GM12878 (cell line): ENCODE data around the gene CDC42EP1. TPM values are rescaled to one million over a fixed set of nuclear protein-coding genes. Genes with fewer than 3 reads are reported as not detected.

ENCODE experiments used
- ATAC-seq: fragments of 200-7000 bp; cut with Tn5 transposase; 3 replicates; pipeline ENCODE4 v1.9.1; 2020; ENCODE audit warnings: mild to moderate bottlenecking, moderate library complexity
- BruUV-seq: library from RNA; stranded (reverse); fragments of 400-500 nt; replicated peaks from 2 replicates; lab custom pipeline; 2021; lab: Mats Ljungman, UMichigan
- CTCF ChIA-PET: fragments of 300-600 bp; sonication (Branson Sonifier 250); formaldehyde crosslinking; extraction: SDS; loops from one replicate; lab custom pipeline; 2021; ENCODE audit warnings: inconsistent platforms; lab: Yijun Ruan, JAX
- POLR2A ChIA-PET: fragments of 350-600 bp; formaldehyde crosslinking; extraction: SDS; loops from one replicate; lab custom pipeline; 2021; ENCODE audit warnings: inconsistent platforms; lab: Charles Lee
- RAD21 ChIA-PET: fragments of 300-600 bp; sonication (Branson Sonifier 250); formaldehyde crosslinking; loops from one replicate; lab custom pipeline; 2023; ENCODE audit warnings: antibody characterized with exemption; ENCODE audit not compliant: unreplicated experiment; lab: Charles Lee
- SMC1A ChIA-PET: fragments of 300-600 bp; sonication (Branson Sonifier 250); formaldehyde crosslinking; loops from one replicate; lab custom pipeline; 2023; ENCODE audit not compliant: unreplicated experiment, uncharacterized antibody; lab: Charles Lee
- DNase-seq: peaks from one replicate; pipeline ENCODE4 v3.0.0-alpha.2; 2011; ENCODE audit warnings: low read depth, low spot score
- FAIRE-seq: peaks from 3 replicates; lab custom pipeline; 2011; peaks lifted over from hg19 to GRCh38; lab: Jason Lieb, UNC
- H2AFZ ChIP-seq: 2 replicates; pipeline ENCODE4 v1.6.0; 2011; ENCODE audit warnings: low read depth, low read length, control low read depth; ENCODE audit not compliant: control insufficient read depth
- H3K27ac ChIP-seq: 2 replicates; pipeline ENCODE4 v1.5.1; 2011; ENCODE audit warnings: control low read depth; ENCODE audit not compliant: control insufficient read depth, insufficient read depth
- H3K27me3 ChIP-seq, 2 experiments: replicated peaks in 1 of 2; 2 replicates each; pipeline versions ENCODE4 v1.6.0 to v1.6.1; 2011; ENCODE audit warnings: low read length in 1 of 2; ENCODE audit not compliant: control insufficient read depth in 2 of 2, insufficient read depth in 2 of 2
- H3K36me3 ChIP-seq, 2 experiments: 2 replicates each; pipeline ENCODE4 v1.5.1; 2011; ENCODE audit warnings: low read length in 1 of 2; ENCODE audit not compliant: control insufficient read depth in 2 of 2, insufficient read depth in 2 of 2
- H3K4me1 ChIP-seq: 2 replicates; pipeline ENCODE4 v1.6.1; 2011; ENCODE audit warnings: mild to moderate bottlenecking, low read length, moderate library complexity, mixed read lengths; ENCODE audit not compliant: control insufficient read depth, insufficient read depth
- H3K4me2 ChIP-seq: 2 replicates; pipeline ENCODE4 v1.6.0; 2011; ENCODE audit warnings: control low read depth; ENCODE audit not compliant: control insufficient read depth, insufficient read depth
- H3K4me3 ChIP-seq: fragments of 200-600 bp; sonication (generic); 2 replicates; pipeline ENCODE4 v1.5.1; 2016
- H3K79me2 ChIP-seq: 2 replicates; pipeline ENCODE4 v1.6.0; 2011; ENCODE audit warnings: low read length; ENCODE audit not compliant: control insufficient read depth, insufficient read depth
- H3K9ac ChIP-seq: 2 replicates; pipeline ENCODE4 v1.8.0; 2011; ENCODE audit warnings: low read length, control low read depth, mixed read lengths; ENCODE audit not compliant: control insufficient read depth, insufficient read depth
- H3K9me3 ChIP-seq: replicated peaks from 3 replicates; pipeline ENCODE4 v1.5.1; 2011; ENCODE audit warnings: mild to moderate bottlenecking, low read length; ENCODE audit not compliant: control insufficient read depth, insufficient read depth
- H4K20me1 ChIP-seq: 2 replicates; pipeline ENCODE4 v1.6.0; 2011; ENCODE audit not compliant: control insufficient read depth, insufficient read depth
- ATF3 ChIP-seq: IDR thresholded peaks from 2 replicates; pipeline ENCODE4 v1.6.1; 2011; ENCODE audit warnings: low read depth, mild to moderate bottlenecking, low read length, moderate library complexity, borderline replicate concordance; ENCODE audit errors: extremely low read depth
- ESRRA ChIP-seq: IDR thresholded peaks from 2 replicates; pipeline ENCODE4 v1.6.1; 2012; ENCODE audit warnings: mild to moderate bottlenecking, low read length, improper control_type of control experiment
- GABPA ChIP-seq: IDR thresholded peaks from 2 replicates; pipeline ENCODE4 v1.6.1; 2014; ENCODE audit warnings: antibody characterized with exemption, low read depth, mild to moderate bottlenecking, inconsistent platforms
- IRF4 ChIP-seq: IDR thresholded peaks from 2 replicates; pipeline ENCODE4 v1.6.1; 2011; ENCODE audit warnings: low read depth, low read length
- PKNOX1 ChIP-seq: fragments of 450-650 bp; IDR thresholded peaks from 2 replicates; pipeline ENCODE4 v1.6.1; 2016; ENCODE audit warnings: mild to moderate bottlenecking
- RBBP5 ChIP-seq: fragments of 200-600 bp; sonication (generic); conservative IDR thresholded peaks from 2 replicates; pipeline ENCODE4 v1.6.1; 2016
- RELB ChIP-seq: fragments of 450-650 bp; IDR thresholded peaks from 2 replicates; pipeline ENCODE4 v1.6.1; 2017; ENCODE audit warnings: low read depth, mild to moderate bottlenecking, moderate library complexity
- SMAD5 ChIP-seq: IDR thresholded peaks from 2 replicates; pipeline ENCODE4 v1.6.1; 2016; ENCODE audit warnings: antibody characterized with exemption, low read depth
- SMC3 ChIP-seq: IDR thresholded peaks from 2 replicates; pipeline ENCODE4 v1.6.1; 2011; ENCODE audit warnings: low read length, improper control_type of control experiment, borderline replicate concordance
- SP1 ChIP-seq: IDR thresholded peaks from one replicate; pipeline ENCODE4 v1.6.1; 2011; ENCODE audit warnings: low read depth, low read length
- SUZ12 ChIP-seq: fragments of 200-600 bp; sonication (generic); IDR thresholded peaks from one replicate; pipeline ENCODE4 v1.6.1; 2018; ENCODE audit warnings: antibody characterized with exemption, mild to moderate bottlenecking; ENCODE audit not compliant: unreplicated experiment
- TARDBP ChIP-seq: IDR thresholded peaks from 2 replicates; pipeline ENCODE4 v1.6.1; 2016; ENCODE audit warnings: borderline replicate concordance
- TCF12 ChIP-seq: IDR thresholded peaks from 2 replicates; pipeline ENCODE4 v1.6.1; 2011; ENCODE audit warnings: low read depth, mild to moderate bottlenecking, low read length
- WRNIP1 ChIP-seq: IDR thresholded peaks from 2 replicates; pipeline ENCODE4 v1.6.1; 2011; ENCODE audit warnings: low read depth, low read length, improper control_type of control experiment, borderline replicate concordance
- ZBTB40 ChIP-seq: fragments of 450-650 bp; IDR thresholded peaks from 2 replicates; pipeline ENCODE4 v1.6.1; 2016; ENCODE audit warnings: mild to moderate bottlenecking, moderate library complexity, borderline replicate concordance
- ZNF24 ChIP-seq: fragments of 450-650 bp; IDR thresholded peaks from 2 replicates; pipeline ENCODE4 v1.6.1; 2017; ENCODE audit warnings: antibody characterized with exemption, mild to moderate bottlenecking
- ZSCAN29 ChIP-seq: fragments of 450-650 bp; IDR thresholded peaks from 2 replicates; pipeline ENCODE4 v1.6.1; 2017; ENCODE audit warnings: mild to moderate bottlenecking, moderate library complexity
- WGBS: methylation state at CpG from one replicate; pipeline ENCODE4 v1.1.6; 2016; ENCODE audit warnings: low lambda C conversion rate; ENCODE audit not compliant: insufficient replicate concordance, insufficient coverage; ENCODE audit errors: missing lambda C conversion rate; 5-methylcytosine and 5-hydroxymethylcytosine counted together
- in situ Hi-C: fragments of 300-500 bp; cut with MboI; formaldehyde crosslinking; loops from 9 replicates; pipeline ENCODE4 v1.14.3; 2018; ENCODE audit warnings: mixed read lengths
- intact Hi-C: fragments of 100-400 bp; cut with micrococcal nuclease; formaldehyde crosslinking; loops from one replicate; pipeline ENCODE4 v1.14.2; 2022; ENCODE audit not compliant: unreplicated experiment
- polyA plus RNA-seq, 11 experiments: library from polyadenylated mRNA; depleted of rRNA in 4 of 11; unstranded in 6 of 11; stranded (reverse) in 5 of 11; fragments of >200 nt; fragmentation: Nextera tagmentation in 4 of 11; fragmentation: Illumina TruSeq in 1 of 11; extraction: Ambion mirVana in 4 of 11; extraction: Trizol in 1 of 11; gene quantifications; 1 replicate in 1 of 11; 2 replicates in 10 of 11; pipeline versions ENCODE4 v1.2.1 to v1.2.3, GENCODE V29; 2011 to 2016; ENCODE audit warnings: inconsistent platforms in 2 of 11, missing spikeins in 2 of 11, low read depth in 1 of 11
- total RNA-seq, 4 experiments: library from RNA; depleted of rRNA in 3 of 4; stranded (reverse); fragments of >200 nt in 3 of 4; fragmentation: Illumina TruSeq in 1 of 4; extraction: Trizol in 1 of 4; gene quantifications; 2 replicates each; pipeline versions ENCODE4 v1.2.1 to v1.2.3, GENCODE V29; 2013 to 2021

The CDC42EP1 gene
- total and polyA plus RNA-seq, 10 of the 15 experiments (the other 5 are each of a cell fraction or from before 2014, with no cell fraction given): 0.04 to 0.33 (median 0.09) TPM; not detected in 7

GRCh38 chr22:37559521-37559900 lies 769 bp upstream of the CDC42EP1 start:
- DNase-seq (no peak), FAIRE-seq (no peak), ATAC-seq (no peak)
- POLR2A ChIA-PET: no interaction called here
- Histone ChIP-seq H4K20me1 (no peaks in the 10 kb centered on the region), H3K79me2 (no peaks in the 10 kb centered on the region), H3K4me2 (no peak overlapping the region), H3K4me1 (no peaks in the 10 kb centered on the region; the same call in 1 of the 2 replicates), H3K27me3 (peaks cover 16 to 18% of the 10 kb centered on the region in 2 experiments), H3K9me3 (no peaks in the 10 kb centered on the region), H3K4me3 (no peak overlapping the region), H3K9ac (no peak overlapping the region), H3K27ac (no peak overlapping the region), H3K36me3 (no peaks in the 10 kb centered on the region), H2AFZ (no peak overlapping the region)
- in situ Hi-C loops (no loop called here), intact Hi-C loops (no loop called here)
- CTCF ChIA-PET: interaction anchor here (12.7 kb wide), 1 partner anchor 14 kb away, joined by 541 read pairs; no protein-coding TSS in a partner anchor
- BruUV-seq: no TSS peak
- WGBS: 69% methylated on average over 6 of the region's 6 CpGs
- RAD21 ChIA-PET: no interaction called here
- SMC1A ChIA-PET: no interaction called here
- TF ChIP-seq IRF4 (no peak), TCF12 (no peak), ATF3 (no peak), ZSCAN29 (no peak), GABPA (no peak), ESRRA (no peak), SUZ12 (no peak), ZNF24 (no peak), SMC3 (no peak), WRNIP1 (no peak), RELB (no peak), SMAD5 (no peak), SP1 (no peak), TARDBP (no peak), ZBTB40 (no peak), PKNOX1 (no peak), RBBP5 (no peak)
